SU-DHL-6 (cell line): ENCODE measurements around the gene EEF1A2.

Source experiments
- H2AFZ ChIP-seq: fragments of 200-600 bp; sonication (generic); 2 replicates; pipeline ENCODE4 v1.6.1; 2014; ENCODE audit warnings: low read depth, mild to moderate bottlenecking, moderate library complexity, mixed read lengths, antibody characterized with exemption, low read length; ENCODE audit not compliant: severe bottlenecking
- H3F3A ChIP-seq: fragments of 200-600 bp; shearing (Covaris generic); 2 replicates; pipeline ENCODE4 v1.6.0; 2016; ENCODE audit warnings: antibody characterized with exemption, mild to moderate bottlenecking; ENCODE audit not compliant: insufficient read depth
- H3K27ac ChIP-seq: fragments of 200-600 bp; sonication (generic); 2 replicates; pipeline ENCODE4 v1.5.1; 2016; ENCODE audit warnings: low read depth, mild to moderate bottlenecking, low read length, moderate library complexity, mixed read lengths
- H3K27me3 ChIP-seq: fragments of 200-600 bp; sonication (generic), shearing (Covaris generic); 2 replicates; pipeline ENCODE4 v1.6.0; 2014; ENCODE audit warnings: mild to moderate bottlenecking, low read length
- H3K36me3 ChIP-seq: fragments of 200-600 bp; sonication (generic); 2 replicates; pipeline ENCODE4 v1.6.1; 2014; ENCODE audit warnings: mild to moderate bottlenecking, low read length, mixed read lengths
- H3K4me2 ChIP-seq: fragments of 300-600, 200-600 bp; shearing (Covaris generic), sonication (generic); 2 replicates; pipeline ENCODE4 v1.6.0; 2014; ENCODE audit warnings: low read length, low read depth, mild to moderate bottlenecking; ENCODE audit not compliant: poor library complexity, severe bottlenecking
- H3K4me3 ChIP-seq: fragments of 200-600 bp; sonication (generic); 2 replicates; pipeline ENCODE4 v1.5.1; 2014; ENCODE audit warnings: antibody characterized with exemption, low read length, mild to moderate bottlenecking, mixed read lengths; ENCODE audit not compliant: insufficient read depth, poor library complexity, severe bottlenecking
- H3K79me2 ChIP-seq: fragments of 200-600 bp; sonication (generic); 2 replicates; pipeline ENCODE4 v1.6.1; 2014; ENCODE audit warnings: mild to moderate bottlenecking, low read length, moderate library complexity; ENCODE audit not compliant: insufficient read depth
- H3K9ac ChIP-seq: fragments of 200-600 bp; sonication (generic); 2 replicates; pipeline ENCODE4 v1.7.0; 2014; ENCODE audit warnings: mild to moderate bottlenecking, low read length
- H3K9me2 ChIP-seq: fragments of 200-600 bp; sonication (generic); replicated peaks from 2 replicates; pipeline ENCODE4 v1.6.1; 2014; ENCODE audit warnings: low read length; ENCODE audit not compliant: insufficient read depth
- H3K9me3 ChIP-seq: fragments of 200-600 bp; sonication (generic); 2 replicates; pipeline ENCODE4 v1.6.1; 2014; ENCODE audit warnings: low read length, mixed read lengths; ENCODE audit not compliant: insufficient read depth
- H4K20me1 ChIP-seq: fragments of 200-600 bp; sonication (generic); 2 replicates; pipeline ENCODE4 v1.6.1; 2014; ENCODE audit warnings: low read depth, mild to moderate bottlenecking, antibody characterized with exemption, low read length, moderate library complexity, mixed read lengths
- EZH2phosphoT487 ChIP-seq: fragments of 200-600 bp; sonication (generic), shearing (Covaris generic); conservative IDR thresholded peaks from 2 replicates; pipeline ENCODE4 v1.6.1; 2018; ENCODE audit warnings: mild to moderate bottlenecking, antibody characterized with exemption, low read length, moderate library complexity, mixed read lengths
- TF ChIP-seq, protein P1 (sequence below): fragments of 200-600 bp; sonication (generic); IDR thresholded peaks from one replicate; pipeline ENCODE4 v1.5.1; 2017; ENCODE audit warnings: antibody characterized with exemption, mild to moderate bottlenecking, low read length, moderate library complexity; ENCODE audit not compliant: insufficient read depth, poor library complexity, severe bottlenecking

EEF1A2 gene

DNA sequence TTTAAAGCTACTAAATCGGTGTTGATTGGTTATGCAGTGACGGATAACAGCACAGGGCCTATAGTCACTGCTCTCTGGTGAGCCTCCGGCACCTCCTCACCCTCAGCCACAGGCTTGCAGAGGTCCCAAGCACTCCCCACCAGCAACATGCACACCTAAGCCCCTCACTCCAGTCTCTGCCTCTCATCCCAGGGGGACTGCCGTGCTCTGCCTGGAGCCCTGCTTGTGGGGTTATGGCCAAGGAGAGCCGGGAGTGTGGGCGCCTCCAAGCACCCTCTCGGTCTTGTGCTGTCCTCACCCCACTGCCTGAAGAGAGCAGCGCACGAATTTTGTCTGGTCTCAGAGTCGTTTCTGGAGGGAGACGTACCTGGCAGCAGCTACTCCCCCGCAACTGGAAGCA lies 6.8 kb upstream of the EEF1A2 start:
- Histone ChIP-seq H3K36me3 (no peaks in the 10 kb centered on the region), H3K4me2 (no peak overlapping the region), H3F3A (no peaks in the 10 kb centered on the region), H3K4me3 (no peak overlapping the region), H4K20me1 (no peaks in the 10 kb centered on the region), H3K27ac (no peak overlapping the region), H3K79me2 (no peaks in the 10 kb centered on the region), H3K9me2 (no peaks in the 10 kb centered on the region), H3K9ac (no peak overlapping the region), H3K27me3 (no peaks in the 10 kb centered on the region), H2AFZ (no peak overlapping the region), H3K9me3 (no peaks in the 10 kb centered on the region)
- TF ChIP-seq EZH2phosphoT487, result no peak
- TF ChIP-seq, protein P1, sequence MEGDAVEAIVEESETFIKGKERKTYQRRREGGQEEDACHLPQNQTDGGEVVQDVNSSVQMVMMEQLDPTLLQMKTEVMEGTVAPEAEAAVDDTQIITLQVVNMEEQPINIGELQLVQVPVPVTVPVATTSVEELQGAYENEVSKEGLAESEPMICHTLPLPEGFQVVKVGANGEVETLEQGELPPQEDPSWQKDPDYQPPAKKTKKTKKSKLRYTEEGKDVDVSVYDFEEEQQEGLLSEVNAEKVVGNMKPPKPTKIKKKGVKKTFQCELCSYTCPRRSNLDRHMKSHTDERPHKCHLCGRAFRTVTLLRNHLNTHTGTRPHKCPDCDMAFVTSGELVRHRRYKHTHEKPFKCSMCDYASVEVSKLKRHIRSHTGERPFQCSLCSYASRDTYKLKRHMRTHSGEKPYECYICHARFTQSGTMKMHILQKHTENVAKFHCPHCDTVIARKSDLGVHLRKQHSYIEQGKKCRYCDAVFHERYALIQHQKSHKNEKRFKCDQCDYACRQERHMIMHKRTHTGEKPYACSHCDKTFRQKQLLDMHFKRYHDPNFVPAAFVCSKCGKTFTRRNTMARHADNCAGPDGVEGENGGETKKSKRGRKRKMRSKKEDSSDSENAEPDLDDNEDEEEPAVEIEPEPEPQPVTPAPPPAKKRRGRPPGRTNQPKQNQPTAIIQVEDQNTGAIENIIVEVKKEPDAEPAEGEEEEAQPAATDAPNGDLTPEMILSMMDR, result no peak

DNA sequence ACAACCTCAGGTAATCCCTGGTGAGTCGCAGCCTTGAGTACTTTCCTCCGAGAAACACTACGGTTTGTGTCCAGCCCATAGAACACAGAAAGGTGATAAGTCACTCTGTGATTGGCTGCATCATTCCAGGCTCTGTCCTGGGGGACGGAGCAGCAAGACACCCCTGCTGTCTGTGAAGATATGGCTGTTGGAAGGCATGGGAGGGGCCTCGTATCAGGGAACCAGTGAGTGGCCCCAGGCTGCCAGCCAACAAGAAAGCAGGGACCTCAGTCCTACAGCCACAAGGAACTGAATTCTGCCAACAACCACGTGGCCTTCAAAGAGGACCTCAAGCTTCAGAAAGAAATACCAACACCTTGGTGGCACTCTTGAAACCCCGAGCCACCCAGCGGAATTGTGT lies 6.4 kb upstream of the EEF1A2 start:
- H3K27ac ChIP-seq, result no peak overlapping the region
- H3K4me3 ChIP-seq, result no peak overlapping the region
- H3K9me3 ChIP-seq, result no peaks in the 10 kb centered on the region
- no peaks in the 10 kb centered on the region for H3F3A ChIP-seq
- no peaks in the 10 kb centered on the region for H3K36me3 ChIP-seq
- H3K79me2 ChIP-seq, result no peaks in the 10 kb centered on the region
- H3K4me2 ChIP-seq, result no peak overlapping the region
- H4K20me1 ChIP-seq, result no peaks in the 10 kb centered on the region
- no peak overlapping the region for H2AFZ ChIP-seq
- H3K27me3 ChIP-seq, result no peaks in the 10 kb centered on the region
- TF ChIP-seq, protein P1, result no peak
- H3K9me2 ChIP-seq, result no peaks in the 10 kb centered on the region
- H3K9ac ChIP-seq, result no peak overlapping the region

DNA sequence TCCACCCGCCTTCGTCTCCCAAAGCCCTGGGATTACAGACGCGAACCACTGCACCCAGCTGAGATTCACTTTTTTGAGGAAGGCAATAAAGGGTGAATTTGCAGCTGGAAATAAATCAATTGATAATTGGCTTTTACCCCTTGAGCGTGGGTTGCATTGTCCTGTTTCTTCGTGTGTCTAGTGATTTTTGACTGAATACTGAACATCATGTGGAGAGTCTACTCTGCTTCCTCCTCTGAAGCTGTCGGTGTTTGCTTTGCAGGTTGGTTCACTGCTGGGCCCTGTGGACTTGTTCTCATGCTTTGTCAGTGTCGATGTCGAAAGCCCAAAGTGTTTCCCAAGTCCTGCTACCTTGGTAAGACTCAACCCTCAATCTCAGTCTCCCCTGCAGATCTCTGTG lies 5.8 kb upstream of the EEF1A2 start:
- no peak overlapping the region for H3K27ac ChIP-seq
- H3K36me3 ChIP-seq, result no peaks in the 10 kb centered on the region
- H3K9me3 ChIP-seq, result no peaks in the 10 kb centered on the region
- H3K79me2 ChIP-seq, result no peaks in the 10 kb centered on the region
- no peaks in the 10 kb centered on the region for H3K9me2 ChIP-seq
- no peaks in the 10 kb centered on the region for H3K27me3 ChIP-seq
- no peaks in the 10 kb centered on the region for H4K20me1 ChIP-seq
- no peaks in the 10 kb centered on the region for H3F3A ChIP-seq
- no peak overlapping the region for H3K9ac ChIP-seq
- TF ChIP-seq, protein P1, result no peak
- TF ChIP-seq EZH2phosphoT487, result no peak
- H2AFZ ChIP-seq, result no peak overlapping the region
- H3K4me3 ChIP-seq, result no peak overlapping the region
- H3K4me2 ChIP-seq, result no peak overlapping the region

DNA sequence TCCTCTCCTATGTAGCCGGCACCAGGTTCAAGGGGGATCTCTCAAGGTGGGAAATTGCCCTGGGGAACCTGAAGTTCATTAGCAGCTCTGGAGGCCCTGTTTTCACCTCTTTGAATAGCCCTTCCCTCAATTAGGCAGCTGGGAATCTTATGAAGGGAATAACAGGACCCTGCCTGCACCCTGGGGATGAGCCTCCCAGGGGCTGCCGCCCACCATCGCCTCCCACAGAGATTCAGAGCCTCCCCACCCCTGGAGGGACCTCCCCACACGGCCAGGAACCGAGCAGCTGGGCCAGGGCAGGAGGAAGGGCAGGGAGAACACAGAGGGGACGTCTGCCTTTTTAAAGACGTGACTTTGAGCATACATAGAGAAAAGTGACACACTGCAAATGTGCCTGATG lies 4.6 kb upstream of the EEF1A2 start:
- TF ChIP-seq, protein P1, result no peak
- Histone ChIP-seq H3K9me3 (no peaks in the 10 kb centered on the region), H3K27me3 (no peaks in the 10 kb centered on the region), H3K9me2 (no peaks in the 10 kb centered on the region), H3K4me3 (no peak overlapping the region), H4K20me1 (no peaks in the 10 kb centered on the region), H3F3A (no peaks in the 10 kb centered on the region), H3K36me3 (no peaks in the 10 kb centered on the region), H3K79me2 (no peaks in the 10 kb centered on the region), H3K4me2 (no peak overlapping the region), H3K27ac (no peak overlapping the region), H2AFZ (no peak overlapping the region), H3K9ac (no peak overlapping the region)
